T1000 (cell line): ENCODE results near the gene NMUR2.

ENCODE experiments used
- DNase-seq: peaks from one replicate; lab custom pipeline; 2025; ENCODE audit warnings: mixed read lengths; lab: John Stamatoyannopoulos, UW

NMUR2 gene

GRCh38 chr5:152405145-152405544 is at the start of gene NMUR2:
NMUR2 (minus strand) TSS chr5:152405279; CDS start chr5:152405113, 166 bp downstream.
- no peak for DNase-seq

DNA sequence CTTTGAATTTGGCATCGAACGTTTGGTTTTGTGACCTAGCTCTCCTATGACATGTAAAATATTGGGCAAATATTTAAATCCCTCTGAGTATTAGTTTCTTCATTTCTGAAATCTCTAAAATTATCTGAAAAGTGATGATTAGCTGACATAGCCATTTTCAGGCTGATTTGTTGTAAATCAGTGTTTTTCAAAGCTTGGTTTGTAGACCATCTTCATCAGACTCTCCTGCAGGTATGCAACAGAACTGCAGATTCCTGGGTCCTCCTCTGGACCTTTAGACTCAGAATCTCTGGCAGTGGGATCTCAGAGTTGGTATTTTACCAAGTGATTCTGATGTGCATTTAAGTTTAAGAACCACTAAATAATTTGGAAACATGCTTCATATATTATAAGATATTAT is 38.9 kb upstream of the NMUR2 start:
- no peak for DNase-seq

GRCh38 chr5:152439791-152440190 is 34.7 kb upstream of the NMUR2 start:
- DNase-seq: no peak

GRCh38 chr5:152437866-152438265 is 32.8 kb upstream of the NMUR2 start:
- DNase-seq: no peak

DNA sequence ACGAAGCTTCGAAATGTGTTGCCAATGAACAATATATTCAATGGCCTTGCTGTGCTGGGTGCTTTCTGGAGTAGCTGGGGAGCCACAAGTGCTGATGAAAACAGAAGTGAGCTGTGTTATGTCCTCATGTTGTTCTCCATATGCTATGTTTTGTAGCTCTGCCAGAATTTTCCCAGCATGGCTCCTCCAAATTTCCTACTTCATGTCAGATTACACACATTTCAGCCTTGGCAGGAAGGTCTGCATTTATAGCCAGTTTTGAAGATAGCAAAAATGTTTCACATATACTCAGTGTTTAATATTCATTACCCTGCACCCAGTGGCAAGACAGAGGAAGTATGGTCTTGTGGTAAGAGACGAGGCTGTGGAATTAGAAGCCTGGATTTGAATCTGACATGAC is 22.6 kb upstream of the NMUR2 start:
- no peak for DNase-seq

DNA sequence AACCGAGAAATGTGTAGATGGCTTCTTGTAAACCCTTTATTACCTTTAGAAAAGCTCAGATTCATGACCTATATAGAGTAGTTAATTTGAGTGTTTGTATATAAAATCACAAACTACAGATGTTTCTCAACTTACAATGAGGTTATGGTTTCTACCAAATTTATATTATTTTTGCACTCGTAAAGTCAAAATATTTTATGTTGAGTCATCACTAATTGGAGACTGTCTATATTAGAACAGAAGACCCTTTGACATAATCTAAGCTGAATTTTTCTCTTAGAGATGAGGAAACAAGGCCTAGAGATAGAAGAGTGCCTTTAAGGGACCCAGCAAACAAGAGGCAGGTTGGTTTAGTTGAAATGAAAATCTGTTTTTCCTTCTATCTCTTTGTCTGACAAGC is 20.0 kb upstream of the NMUR2 start:
- DNase-seq: no peak

- DNase-seq: no peak
Measured at GRCh38 chr5:152424501-152424900, 19.4 kb upstream of the NMUR2 start.

DNA sequence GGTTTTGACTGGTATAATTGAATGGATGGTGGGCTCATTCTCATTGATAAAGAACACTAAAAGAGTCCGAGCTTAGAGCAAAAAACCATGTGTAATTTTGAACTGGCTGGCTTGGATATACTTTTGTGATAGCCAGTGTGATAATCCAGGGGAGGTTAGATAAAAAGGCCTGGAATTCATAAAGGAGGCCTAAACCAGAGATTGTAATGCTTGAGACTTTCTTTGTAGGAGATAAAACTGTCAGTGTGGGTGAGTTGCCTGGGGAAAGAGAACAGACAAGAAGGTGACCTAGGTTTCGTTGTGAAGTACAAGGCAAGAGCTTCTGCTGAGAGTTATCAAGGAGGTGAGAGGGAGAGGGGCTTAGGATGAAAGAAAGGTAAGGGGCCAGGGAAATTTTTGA is 17.0 kb upstream of the NMUR2 start:
- DNase-seq: no peak

DNA sequence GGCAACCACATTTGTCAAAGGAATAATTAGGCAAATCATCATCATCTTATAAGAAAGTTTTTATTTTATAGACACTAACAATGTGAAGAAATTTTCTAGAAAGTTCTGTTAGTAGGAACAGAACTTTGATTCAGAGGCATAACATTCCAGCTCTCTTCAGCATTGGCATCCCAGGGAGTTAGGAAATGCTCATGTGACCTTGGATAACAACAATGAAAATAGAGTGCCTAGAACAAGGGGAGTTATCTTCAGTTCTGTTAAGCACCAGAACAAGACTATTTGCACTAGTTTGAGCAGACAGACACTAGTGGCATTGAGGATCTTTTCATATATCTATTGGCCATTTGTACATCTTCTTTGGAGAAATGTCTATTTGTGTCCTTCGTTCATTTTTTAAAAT is 7.0 kb upstream of the NMUR2 start:
- DNase-seq: no peak

DNA sequence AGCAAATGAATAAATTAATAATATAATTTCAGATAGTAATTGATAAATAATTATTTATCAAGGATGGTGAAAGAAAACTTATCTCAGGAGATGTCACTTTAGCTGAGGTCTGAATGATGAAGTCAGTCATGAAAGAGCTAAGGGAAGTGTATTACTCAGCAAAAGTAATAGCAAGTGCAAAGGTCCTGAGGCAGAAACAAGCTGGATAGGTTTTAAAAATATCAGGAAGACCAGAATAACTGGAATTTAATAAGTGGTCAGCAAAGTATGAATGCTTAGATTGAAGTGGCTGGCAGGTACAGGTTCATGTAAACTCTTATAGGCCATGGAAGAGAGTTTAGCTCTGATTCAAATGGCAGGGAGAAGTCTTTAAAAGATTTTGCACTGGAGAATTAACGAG is 1.0 kb upstream of the NMUR2 start:
- no peak for DNase-seq

GRCh38 chr5:152404494-152404893 is 585 bp downstream of the NMUR2 start:
- no peak for DNase-seq

- DNase-seq: no peak
Measured at GRCh38 chr5:152403046-152403445, 2.0 kb downstream of the NMUR2 start.

GRCh38 chr5:152400846-152401245 is 4.2 kb downstream of the NMUR2 start:
- no peak for DNase-seq

DNA sequence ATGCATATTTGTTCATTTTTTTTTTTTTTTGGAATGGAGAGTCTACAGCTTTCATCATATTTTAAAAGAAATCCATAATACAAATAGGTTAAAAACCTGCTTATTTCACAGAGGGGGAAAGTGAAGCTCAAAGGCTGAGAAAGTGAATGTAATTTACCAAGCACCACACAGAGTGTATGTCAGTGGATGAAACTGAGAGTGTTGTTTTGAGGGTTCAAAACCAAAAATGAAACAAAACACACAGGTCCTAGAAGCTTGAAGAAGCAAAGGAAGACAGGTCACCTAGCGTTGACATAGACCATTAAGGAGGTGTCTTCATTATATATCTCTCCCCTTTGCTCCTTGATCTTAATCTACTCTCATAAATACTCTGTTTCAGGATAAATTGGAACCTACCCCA is 7.5 kb downstream of the NMUR2 start:
- DNase-seq: no peak

GRCh38 chr5:152393441-152393840 is 11.6 kb downstream of the NMUR2 start:
- no peak for DNase-seq

DNA sequence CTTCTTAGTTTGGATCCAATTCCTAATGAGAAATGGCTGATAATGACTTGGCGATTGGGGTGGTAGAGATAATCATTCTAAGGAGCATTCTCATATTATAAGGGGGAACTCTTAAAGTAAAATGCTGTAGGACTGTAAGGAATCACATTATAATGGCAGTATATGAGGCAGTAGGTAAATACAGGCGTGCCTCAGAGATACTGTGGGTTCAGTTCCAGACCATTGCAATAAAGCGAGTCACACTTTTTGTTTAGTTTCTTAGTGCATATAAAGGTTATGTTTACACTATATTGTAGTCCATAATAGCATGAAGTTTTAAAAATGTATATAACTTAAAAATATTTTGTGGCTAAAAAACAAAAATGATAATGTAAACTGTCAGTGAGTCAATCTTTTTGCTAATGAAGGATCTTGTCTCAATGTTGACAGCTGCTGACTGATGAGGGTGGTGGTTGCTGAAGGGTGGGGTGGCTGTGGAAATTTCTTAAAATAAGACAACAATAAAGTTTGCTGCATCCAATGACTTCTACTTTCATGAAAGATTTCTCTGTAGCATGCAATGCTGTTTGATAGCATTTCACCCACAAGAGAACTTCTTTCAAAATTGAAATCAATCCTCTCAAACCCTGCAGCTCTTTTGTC is 15.8 kb downstream of the NMUR2 start:
- DNase-seq: no peak

GRCh38 chr5:152388610-152389009 is 16.5 kb downstream of the NMUR2 start:
- no peak for DNase-seq

- DNase-seq: no peak
Measured at GRCh38 chr5:152380415-152381123, 24.5 kb downstream of the NMUR2 start.

- no peak for DNase-seq
Measured at GRCh38 chr5:152379331-152379730, 25.7 kb downstream of the NMUR2 start.

DNA sequence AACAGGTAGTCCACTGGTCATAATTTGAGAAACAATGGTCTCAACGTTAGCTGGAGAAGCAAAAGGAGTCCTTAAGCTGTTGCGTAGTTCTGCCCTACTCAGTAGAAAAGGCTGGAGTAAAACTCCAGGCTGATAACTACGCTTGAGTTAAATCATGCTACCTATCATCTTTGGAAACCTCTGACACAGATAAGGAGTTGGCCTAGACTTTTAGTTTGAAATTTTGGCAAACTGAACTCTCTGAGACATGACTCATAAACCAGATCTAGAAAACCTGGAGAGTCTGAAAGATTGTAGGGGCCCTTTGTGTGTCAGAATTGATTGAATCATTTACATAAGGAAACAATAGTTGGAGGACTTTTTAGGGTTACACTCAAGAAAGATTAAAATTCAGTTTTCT is 26.3 kb downstream of the NMUR2 start:
- no peak for DNase-seq

- DNase-seq: no peak
Measured at GRCh38 chr5:152376886-152377285, 28.2 kb downstream of the NMUR2 start.

GRCh38 chr5:152374711-152375275 is 30.3 kb downstream of the NMUR2 start:
- DNase-seq: no peak

GRCh38 chr5:152372875-152373274 is 32.2 kb downstream of the NMUR2 start:
- no peak for DNase-seq

- DNase-seq: no peak
Measured at GRCh38 chr5:152369298-152369697, 35.8 kb downstream of the NMUR2 start.
